HG03558 (cell line): ENCODE measurements around the gene RGN.
"Not testable (repeated sequence)": the region's sequence is repeated elsewhere in the genome, so short reads cannot be mapped to it uniquely, and the experiment has no call there.

ENCODE experiments used
- ATAC-seq: cut with Tn5 transposase; IDR thresholded peaks from one replicate; pipeline ENCODE4 v1.9.1; 2021; ENCODE audit warnings: moderate number of reproducible peaks; ENCODE audit not compliant: unreplicated experiment; ENCODE audit errors: extremely low read depth

RGN gene

DNA sequence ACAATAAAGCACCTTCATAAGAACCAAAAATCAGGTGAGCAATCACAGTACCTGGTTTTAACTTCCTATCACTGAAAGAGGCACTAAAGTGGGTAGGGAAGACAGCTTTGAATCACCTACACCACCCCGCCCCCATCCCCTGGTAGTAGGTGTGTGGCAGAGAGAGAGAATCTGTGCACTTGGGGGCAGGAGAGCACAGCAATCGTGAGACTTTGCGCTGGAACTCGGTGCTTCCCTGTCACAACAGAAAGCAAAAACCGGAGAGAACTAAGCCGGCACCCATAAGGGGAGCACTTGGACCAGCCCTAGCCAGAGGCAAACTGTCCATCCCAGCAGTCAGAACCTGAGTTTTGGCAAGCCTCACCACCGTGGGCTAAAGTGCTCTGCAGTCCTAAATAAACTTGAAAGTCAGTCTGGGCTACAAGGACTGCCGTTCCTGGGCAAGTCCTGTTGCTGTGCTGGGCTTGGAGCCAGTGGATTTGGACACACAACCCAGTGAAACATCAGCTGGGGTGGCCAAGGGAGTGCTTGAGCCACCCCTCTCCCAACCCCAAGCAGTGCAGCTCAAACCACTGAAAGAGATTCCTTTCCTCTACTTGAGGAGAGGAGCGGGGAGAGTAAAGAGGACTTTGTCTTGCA lies 34.2 kb downstream of the RGN start:
- ATAC-seq: no peak

- not testable (repeated sequence) for ATAC-seq
These were observed 38.4 kb downstream of the RGN start for GRCh38 chrX:47116551-47117110.

- not testable (repeated sequence) for ATAC-seq
These were observed 46.2 kb downstream of the RGN start for GRCh38 chrX:47124466-47124865.

GRCh38 chrX:47129157-47129898 lies 51.1 kb downstream of the RGN start:
- ATAC-seq: peak; percentile 67

- ATAC-seq: no peak
These were observed 51.7 kb downstream of the RGN start for GRCh38 chrX:47129899-47130358.

DNA sequence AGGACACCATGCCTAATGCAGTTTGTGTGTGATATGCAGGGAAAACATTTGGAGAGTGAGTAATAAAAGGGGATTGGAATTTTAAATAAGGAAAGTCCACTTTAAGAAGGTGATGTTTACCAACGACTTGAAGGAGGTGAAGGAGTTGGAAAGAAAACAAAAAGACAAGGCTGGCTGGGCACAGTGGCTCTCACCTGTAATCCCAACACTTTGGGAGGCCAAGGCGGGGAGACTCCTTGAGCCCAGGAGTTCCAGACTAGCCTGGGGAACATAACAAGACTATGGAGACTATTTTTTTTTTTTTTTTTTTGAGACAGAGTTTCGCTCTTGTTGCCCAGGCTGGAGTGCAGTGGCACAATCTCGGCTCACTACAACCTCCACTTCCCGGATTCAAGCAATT lies 55.2 kb downstream of the RGN start:
- ATAC-seq: no peak

GRCh38 chrX:47135650-47136049 lies 57.4 kb downstream of the RGN start:
- not testable (repeated sequence) for ATAC-seq

- no peak for ATAC-seq
These were observed 59.9 kb downstream of the RGN start for GRCh38 chrX:47138171-47138570.
